SKM-1 (cell line): ENCODE measurements around the gene LY86.
A peak's percentile ranks its signal among the peaks of the same experiment; 100 is the strongest.

Experiments
- DNase-seq: peaks from one replicate; lab custom pipeline; 2025; ENCODE audit not compliant: unreplicated experiment; lab: John Stamatoyannopoulos, UW

The LY86 gene

GRCh38 chr6:6570929-6571671 lies 17.4 kb upstream of the LY86 start:
- DNase-seq = no peak

GRCh38 chr6:6575143-6575542 lies 13.4 kb upstream of the LY86 start:
- DNase-seq = no peak

GRCh38 chr6:6577735-6578134 lies 10.8 kb upstream of the LY86 start:
- DNase-seq = no peak

GRCh38 chr6:6579281-6579680 lies 9.2 kb upstream of the LY86 start:
- no peak for DNase-seq

GRCh38 chr6:6580225-6580856 lies 8.2 kb upstream of the LY86 start:
- DNase-seq = no peak

GRCh38 chr6:6581054-6581453 lies 7.5 kb upstream of the LY86 start:
- DNase-seq = no peak

- DNase-seq = no peak
These were observed 6.4 kb upstream of the LY86 start for GRCh38 chr6:6582131-6582530.

- no peak for DNase-seq
These were observed 4.7 kb upstream of the LY86 start for GRCh38 chr6:6583836-6584235.

GRCh38 chr6:6584310-6585002 lies 4.1 kb upstream of the LY86 start:
- no peak for DNase-seq

DNA sequence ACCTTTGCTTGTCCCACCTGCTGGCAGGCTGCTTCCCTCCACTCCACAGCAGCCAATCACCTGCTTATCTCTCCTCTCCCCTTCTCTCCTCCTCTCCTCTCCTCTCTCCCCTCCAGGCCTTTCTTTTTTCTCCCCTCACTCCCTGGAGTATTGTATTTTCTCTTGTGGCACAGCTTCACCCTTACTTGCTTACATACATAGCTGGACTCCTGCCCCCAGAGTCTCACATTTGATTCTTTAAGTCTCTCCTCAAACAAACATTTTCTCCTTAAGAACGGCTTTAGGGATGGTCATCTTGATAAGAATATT lies 3.6 kb upstream of the LY86 start:
- DNase-seq = no peak

DNA sequence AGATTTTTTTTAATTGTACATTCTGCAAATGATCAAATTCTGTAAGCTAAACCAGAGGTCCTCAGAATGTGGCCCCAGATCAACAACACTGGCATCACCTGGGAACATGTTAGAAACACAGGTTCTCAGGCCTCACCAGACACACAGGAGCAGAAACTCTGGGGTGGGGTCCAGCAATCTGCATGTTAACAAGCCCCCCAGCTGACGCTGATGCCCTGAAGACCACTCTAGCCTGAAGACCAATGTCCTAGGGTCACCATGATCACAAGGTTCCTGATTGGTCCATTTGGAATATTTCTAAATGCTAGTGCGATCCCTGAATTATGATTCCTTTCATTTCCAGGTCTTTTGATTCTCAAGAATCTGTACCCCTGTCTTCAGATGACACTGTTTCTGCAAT lies 2.4 kb upstream of the LY86 start:
- DNase-seq = no peak

DNA sequence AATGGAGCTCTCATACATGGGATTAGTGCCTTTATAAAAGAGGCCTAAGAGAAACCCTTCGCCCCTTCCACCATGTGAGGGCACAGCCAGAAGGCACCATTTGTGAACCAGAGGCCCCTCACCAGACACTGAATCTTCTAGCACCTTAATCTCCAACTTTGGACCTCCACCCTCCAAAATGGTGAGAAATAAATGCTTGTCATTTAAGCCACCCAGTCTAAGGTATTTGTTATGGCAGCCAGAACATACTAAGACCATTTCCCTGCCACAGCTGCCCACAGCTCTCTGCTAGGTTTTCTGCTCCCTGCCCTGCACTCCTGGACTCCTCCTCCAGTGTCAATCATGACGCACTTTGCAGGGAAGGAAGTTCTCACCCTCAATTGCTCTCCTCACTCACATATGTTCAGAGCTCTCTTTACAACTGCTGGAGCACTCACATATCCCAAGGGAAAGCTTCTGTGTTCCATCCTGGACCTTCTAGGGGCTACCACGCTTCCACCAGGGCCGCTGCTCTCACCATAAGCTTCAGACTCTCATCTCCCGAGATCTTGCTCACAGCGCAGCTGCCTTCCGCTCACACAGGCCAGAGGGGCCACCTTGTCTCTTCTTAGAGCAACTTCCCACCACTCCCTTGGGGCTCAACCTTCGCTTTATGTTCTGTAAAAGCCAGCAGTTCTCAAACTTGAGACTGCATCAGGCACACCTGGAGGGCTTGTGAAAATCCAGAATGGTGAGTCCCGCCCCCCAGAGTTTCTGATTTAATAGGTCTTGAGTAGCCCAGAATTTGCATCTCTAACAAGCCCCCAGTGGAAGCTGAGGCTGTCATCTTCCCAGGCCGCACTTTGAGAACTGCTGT lies 1.6 kb upstream of the LY86 start:
- DNase-seq = no peak

DNA sequence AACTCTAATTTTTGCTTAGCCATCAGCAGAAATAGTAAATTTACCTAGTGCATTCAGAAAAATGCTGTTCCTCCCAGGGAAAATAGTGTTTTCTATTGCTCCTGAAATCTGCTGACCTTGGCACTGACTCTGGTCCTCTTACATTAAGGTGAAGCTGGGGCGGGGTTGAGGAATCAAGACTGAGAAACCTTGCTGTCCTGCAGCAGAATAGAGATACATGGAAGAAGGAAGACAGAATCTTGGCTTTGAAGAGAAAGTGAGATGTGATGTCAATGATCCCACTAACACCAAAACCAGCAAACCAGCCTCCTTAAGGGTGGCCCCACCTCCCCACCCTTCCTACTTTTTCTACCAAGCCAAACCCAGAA lies 840 bp upstream of the LY86 start:
- DNase-seq = no peak

GRCh38 chr6:6588924-6589709 lies 597 bp downstream of the LY86 start:
- DNase-seq = no peak

- no peak for DNase-seq
These were observed 2.0 kb downstream of the LY86 start for GRCh38 chr6:6590530-6590929.

GRCh38 chr6:6591778-6592465 lies 3.4 kb downstream of the LY86 start:
- DNase-seq = peak; percentile 97

GRCh38 chr6:6592826-6593475 lies 4.4 kb downstream of the LY86 start:
- DNase-seq = no peak

DNA sequence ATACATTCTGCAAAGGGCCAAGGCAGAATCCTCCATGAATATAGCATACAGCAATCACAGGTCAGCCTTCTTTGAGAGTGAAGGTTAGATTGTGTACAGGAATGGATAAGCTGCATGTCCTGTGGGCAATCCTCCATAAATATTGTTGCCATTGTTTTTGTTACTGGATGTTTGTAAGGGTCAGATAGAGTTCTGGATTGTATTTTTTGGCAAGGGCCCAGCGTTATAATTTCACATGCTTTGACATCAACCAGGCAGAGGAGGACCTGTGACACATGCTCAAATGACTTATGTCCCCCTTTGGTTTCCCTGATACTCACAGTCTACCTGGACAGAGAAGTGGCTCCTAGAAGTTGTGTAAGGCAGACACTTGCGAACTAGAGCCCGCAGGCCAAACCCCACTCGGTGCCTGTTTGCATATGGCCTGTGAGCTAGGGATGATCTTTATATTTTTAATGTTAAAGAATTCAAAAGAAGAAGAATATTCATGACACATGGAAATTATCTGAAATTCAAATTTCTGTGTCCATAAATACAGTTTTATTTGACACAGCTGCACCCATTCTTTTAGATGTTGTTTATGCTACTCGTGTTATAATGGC lies 5.4 kb downstream of the LY86 start:
- no peak for DNase-seq

DNA sequence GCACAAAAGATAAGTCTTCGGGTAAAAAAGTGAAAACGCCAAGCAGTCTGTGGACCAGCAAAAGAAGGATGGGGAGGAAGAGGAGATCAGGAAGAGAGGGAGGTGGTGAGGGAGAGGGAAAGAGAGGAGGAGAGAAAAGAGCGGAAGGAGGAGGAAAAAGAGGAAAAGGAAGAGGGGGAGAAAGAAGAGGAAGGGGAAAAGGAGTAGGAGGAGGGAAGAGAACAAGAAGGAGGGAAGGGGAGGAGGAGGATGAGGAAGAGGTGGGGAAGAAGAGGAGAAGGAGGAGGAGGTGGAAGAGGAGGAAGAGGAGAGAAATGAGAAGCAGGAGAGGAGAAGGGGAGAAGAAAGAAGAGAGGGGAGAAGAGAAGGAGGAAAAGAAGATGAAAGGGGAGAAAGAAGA lies 6.5 kb downstream of the LY86 start:
- no peak for DNase-seq
